Smooth muscle cell (in vitro differentiated cells): Measurements from ENCODE around the gene ABI1. TPM values are rescaled to one million over a fixed set of nuclear protein-coding genes. Genes with fewer than 3 reads are reported as not detected.

Source experiments
- DNase-seq: peaks from one replicate; lab custom pipeline; 2025; ENCODE audit not compliant: unreplicated experiment; lab: John Stamatoyannopoulos, UW
- H2AFZ ChIP-seq: fragments of 200-600 bp; sonication (generic); 2 replicates; pipeline ENCODE4 v1.6.0; 2016; ENCODE audit warnings: antibody characterized with exemption, low read depth, mild to moderate bottlenecking
- H3F3A ChIP-seq: fragments of 200-600 bp; sonication (generic); 2 replicates; pipeline ENCODE4 v1.6.0; 2017; ENCODE audit warnings: antibody characterized with exemption, low read depth
- H3K27ac ChIP-seq: fragments of 200-600 bp; sonication (generic); 2 replicates; pipeline ENCODE4 v1.5.1; 2016; ENCODE audit warnings: low read depth, mild to moderate bottlenecking
- H3K27me3 ChIP-seq: fragments of 200-600 bp; sonication (generic); 2 replicates; pipeline ENCODE4 v1.6.1; 2016; ENCODE audit warnings: low read depth, mild to moderate bottlenecking
- H3K36me3 ChIP-seq: fragments of 200-600 bp; sonication (generic); 2 replicates; pipeline ENCODE4 v1.5.1; 2016; ENCODE audit warnings: low read depth
- H3K4me1 ChIP-seq: fragments of 200-600 bp; sonication (generic); 2 replicates; pipeline ENCODE4 v1.5.1; 2016; ENCODE audit warnings: low read depth
- H3K4me2 ChIP-seq: fragments of 200-600 bp; sonication (generic); 2 replicates; pipeline ENCODE4 v1.6.0; 2016; ENCODE audit warnings: mild to moderate bottlenecking
- H3K4me3 ChIP-seq: fragments of 200-600 bp; sonication (generic); 2 replicates; pipeline ENCODE4 v1.5.1; 2016; ENCODE audit warnings: mild to moderate bottlenecking
- H3K79me2 ChIP-seq: fragments of 200-600 bp; sonication (generic); 2 replicates; pipeline ENCODE4 v1.6.0; 2016; ENCODE audit warnings: low read depth, mild to moderate bottlenecking
- H3K9ac ChIP-seq: fragments of 200-600 bp; sonication (generic); 2 replicates; pipeline ENCODE4 v1.6.0; 2016; ENCODE audit warnings: low read depth
- H3K9me3 ChIP-seq: fragments of 200-600 bp; sonication (generic); replicated peaks from 2 replicates; pipeline ENCODE4 v1.5.1; 2016; ENCODE audit warnings: low read depth
- H4K20me1 ChIP-seq: fragments of 200-600 bp; sonication (generic); 2 replicates; pipeline ENCODE4 v1.6.0; 2016; ENCODE audit warnings: low read depth
- WGBS: methylation state at CpG from one replicate; pipeline ENCODE4 v1.1.7; 2016; ENCODE audit warnings: low lambda C conversion rate; 5-methylcytosine and 5-hydroxymethylcytosine counted together
- polyA plus RNA-seq: library from polyadenylated mRNA; unstranded; fragments of >200 nt; fragmentation: Nextera tagmentation; extraction: Ambion mirVana; gene quantifications from 2 replicates; pipeline ENCODE4 v1.2.1, GENCODE V29; 2016
- total RNA-seq: library from RNA; depleted of rRNA; stranded (reverse); fragments of >200 nt; gene quantifications from 2 replicates; pipeline ENCODE4 v1.2.3, GENCODE V29; 2014
- TF ChIP-seq, protein P1 (sequence below): fragments of 200-600 bp; sonication (generic); IDR thresholded peaks from 2 replicates; pipeline ENCODE4 v1.5.1; 2017; ENCODE audit warnings: borderline replicate concordance, mild to moderate bottlenecking, antibody characterized with exemption; ENCODE audit not compliant: insufficient read depth, poor library complexity, severe bottlenecking

ABI1 gene
- total and polyA plus RNA-seq, 2 experiments from 2014 or later = 40.3 to 51.4 TPM

- peaks cover 60% of the 10 kb centered on the region for H3K79me2 ChIP-seq
- TF ChIP-seq, protein P1, sequence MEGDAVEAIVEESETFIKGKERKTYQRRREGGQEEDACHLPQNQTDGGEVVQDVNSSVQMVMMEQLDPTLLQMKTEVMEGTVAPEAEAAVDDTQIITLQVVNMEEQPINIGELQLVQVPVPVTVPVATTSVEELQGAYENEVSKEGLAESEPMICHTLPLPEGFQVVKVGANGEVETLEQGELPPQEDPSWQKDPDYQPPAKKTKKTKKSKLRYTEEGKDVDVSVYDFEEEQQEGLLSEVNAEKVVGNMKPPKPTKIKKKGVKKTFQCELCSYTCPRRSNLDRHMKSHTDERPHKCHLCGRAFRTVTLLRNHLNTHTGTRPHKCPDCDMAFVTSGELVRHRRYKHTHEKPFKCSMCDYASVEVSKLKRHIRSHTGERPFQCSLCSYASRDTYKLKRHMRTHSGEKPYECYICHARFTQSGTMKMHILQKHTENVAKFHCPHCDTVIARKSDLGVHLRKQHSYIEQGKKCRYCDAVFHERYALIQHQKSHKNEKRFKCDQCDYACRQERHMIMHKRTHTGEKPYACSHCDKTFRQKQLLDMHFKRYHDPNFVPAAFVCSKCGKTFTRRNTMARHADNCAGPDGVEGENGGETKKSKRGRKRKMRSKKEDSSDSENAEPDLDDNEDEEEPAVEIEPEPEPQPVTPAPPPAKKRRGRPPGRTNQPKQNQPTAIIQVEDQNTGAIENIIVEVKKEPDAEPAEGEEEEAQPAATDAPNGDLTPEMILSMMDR = no peak
- no peaks in the 10 kb centered on the region for H3F3A ChIP-seq
- H3K9me3 ChIP-seq = no peaks in the 10 kb centered on the region
- no peaks in the 10 kb centered on the region for H3K36me3 ChIP-seq
- H3K9ac ChIP-seq = peak overlapping the region; percentile 86
- DNase-seq = no peak
- H2AFZ ChIP-seq = no peak overlapping the region
- H3K4me1 ChIP-seq = peaks cover 28% of the 10 kb centered on the region
- 31% methylated on average over 4 of the region's 4 CpGs for WGBS
- peak overlapping the region; percentile 94 for H3K27ac ChIP-seq
- H4K20me1 ChIP-seq = peaks cover 57% of the 10 kb centered on the region
- H3K4me2 ChIP-seq = peak overlapping the region; percentile 62
- H3K4me3 ChIP-seq = no peak overlapping the region
- no peaks in the 10 kb centered on the region for H3K27me3 ChIP-seq
These were observed 79.8 kb downstream of the ABI1 start for GRCh38 chr10:26780793-26781601.

DNA sequence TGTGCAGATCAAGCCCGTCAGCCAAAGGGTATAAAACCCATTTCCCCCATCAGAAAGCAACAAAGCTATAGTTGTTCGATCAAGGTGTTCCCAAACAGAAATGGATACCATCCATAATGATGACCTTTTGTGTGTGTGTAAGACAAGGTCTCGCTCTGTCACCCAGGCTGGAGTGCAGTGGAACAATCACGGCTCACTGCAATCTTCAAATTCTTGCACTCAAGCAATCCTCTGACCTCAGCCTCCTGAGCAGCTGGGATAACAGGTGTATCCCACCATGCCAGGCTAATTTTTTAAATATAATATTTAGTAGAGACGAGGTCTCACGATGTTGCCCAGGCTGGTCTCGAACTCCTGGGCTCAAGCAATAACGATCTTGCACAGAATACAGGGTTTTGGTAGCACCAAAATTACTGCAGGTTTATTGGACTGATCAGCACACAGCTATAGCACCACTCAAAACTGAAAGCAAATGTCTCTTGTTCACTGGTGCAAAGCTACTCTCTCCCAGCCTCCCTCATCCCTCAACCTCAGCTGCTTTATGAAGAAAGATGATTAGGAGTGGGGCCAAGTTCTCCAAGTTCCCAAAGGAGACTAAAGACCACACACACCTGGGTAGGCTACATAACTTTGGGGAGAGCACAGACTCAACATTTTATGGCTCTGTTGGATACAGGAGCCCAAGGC lies 80.5 kb downstream of the ABI1 start:
- Histone ChIP-seq H3K9ac (peak overlapping the region; percentile 69), H3K4me1 (peaks cover 28% of the 10 kb centered on the region)

DNA sequence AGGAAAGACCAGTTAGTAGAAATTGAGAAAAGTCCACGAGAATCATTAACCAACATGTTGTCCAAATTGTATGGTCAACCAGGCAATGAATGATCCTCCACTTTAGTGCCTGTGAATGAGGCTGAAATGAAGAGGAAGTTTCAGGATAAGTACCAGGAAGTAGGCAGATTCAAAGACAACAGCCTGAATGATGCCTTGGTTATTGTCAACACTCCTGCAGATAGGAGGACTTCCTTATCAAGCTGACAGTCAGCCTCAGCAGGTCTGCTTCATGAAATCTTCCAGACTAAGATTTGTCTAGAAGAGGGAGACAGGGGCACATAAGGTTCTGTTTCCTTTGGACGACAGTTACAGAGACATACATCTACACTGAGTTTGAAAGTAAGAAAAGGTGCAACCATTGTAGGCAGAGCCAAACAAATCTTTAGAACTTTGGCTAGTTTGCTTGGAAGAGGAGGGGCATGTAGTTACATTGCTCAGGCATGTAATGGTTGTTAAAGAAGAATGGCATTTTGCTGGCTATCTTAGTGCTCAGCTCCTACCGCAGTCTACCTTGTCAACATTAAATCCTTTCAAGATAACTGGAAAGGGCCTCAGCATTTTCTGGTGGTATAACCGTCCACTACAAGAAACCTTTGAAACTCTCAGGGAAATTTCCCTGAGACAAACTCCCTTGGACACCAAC lies 81.4 kb downstream of the ABI1 start:
- Histone ChIP-seq H4K20me1 (peaks cover 70% of the 10 kb centered on the region), H3K27ac (peak overlapping the region; percentile 94), H3K36me3 (no peaks in the 10 kb centered on the region), H3K4me1 (peaks cover 28% of the 10 kb centered on the region), H3K27me3 (no peaks in the 10 kb centered on the region), H3K9ac (peak overlapping the region; percentile 20), H3K9me3 (no peaks in the 10 kb centered on the region), H3K4me3 (no peak overlapping the region), H3K4me2 (peak overlapping the region; percentile 27), H3F3A (no peaks in the 10 kb centered on the region), H3K79me2 (peaks cover 73% of the 10 kb centered on the region), H2AFZ (no peak overlapping the region)
- WGBS = 58% methylated on average over 4 of the region's 4 CpGs
- TF ChIP-seq, protein P1 = no peak
- no peak for DNase-seq

More for the DNA sequence above, 80.5 kb downstream of the ABI1 start:
- H3K9me3 ChIP-seq = no peaks in the 10 kb centered on the region
- H3K4me3 ChIP-seq = no peak overlapping the region
- H3K79me2 ChIP-seq = peaks cover 63% of the 10 kb centered on the region
- no peaks in the 10 kb centered on the region for H3F3A ChIP-seq
- no peaks in the 10 kb centered on the region for H3K36me3 ChIP-seq
- TF ChIP-seq, protein P1 = no peak
- no peak for DNase-seq
- H4K20me1 ChIP-seq = peaks cover 63% of the 10 kb centered on the region
- WGBS = 92% methylated on average over 8 of the region's 8 CpGs
- peak overlapping the region; percentile 36 for H3K4me2 ChIP-seq
- H3K27me3 ChIP-seq = no peaks in the 10 kb centered on the region
- H3K27ac ChIP-seq = peak overlapping the region; percentile 94
- no peak overlapping the region for H2AFZ ChIP-seq
